Nephron progenitor cell (in vitro differentiated cells): ENCODE results near the gene C11orf16.

Experiments used
- DNase-seq: peaks from one replicate; pipeline ENCODE4 v3.0.0; 2021
- H3K27ac Mint-ChIP-seq: 2 replicates; pipeline ENCODE4 v1.8.0; 2021; ENCODE audit warnings: mild to moderate bottlenecking, moderate library complexity, mixed read lengths
- H3K27me3 Mint-ChIP-seq: 2 replicates; pipeline ENCODE4 v1.8.0; 2021; ENCODE audit warnings: mild to moderate bottlenecking, low read depth, mixed read lengths; ENCODE audit not compliant: poor library complexity
- H3K36me3 Mint-ChIP-seq: 2 replicates; pipeline ENCODE4 v1.8.0; 2021; ENCODE audit warnings: low read depth, mixed read lengths
- H3K4me1 Mint-ChIP-seq: 2 replicates; pipeline ENCODE4 v1.8.0; 2021; ENCODE audit warnings: mixed read lengths
- H3K4me3 Mint-ChIP-seq: 2 replicates; pipeline ENCODE4 v1.8.0; 2021; ENCODE audit warnings: mild to moderate bottlenecking, moderate library complexity, mixed read lengths
- H3K9me3 Mint-ChIP-seq: 2 replicates; pipeline ENCODE4 v1.8.0; 2021; ENCODE audit warnings: mild to moderate bottlenecking, moderate library complexity, mixed read lengths
- CTCF ChIP-seq: fragments of 200-600 bp; sonication (generic); IDR thresholded peaks from 2 replicates; pipeline ENCODE4 v1.5.0; 2021; ENCODE audit warnings: antibody characterized with exemption

C11orf16 gene

GRCh38 chr11:8930456-8931175 lies 2.1 kb downstream of the C11orf16 start:
- no peaks in the 10 kb centered on the region for H3K9me3 Mint-ChIP-seq
- peaks cover 39% of the 10 kb centered on the region for H3K4me1 Mint-ChIP-seq
- no peak for TF ChIP-seq CTCF
- DNase-seq, result no peak
- no peak overlapping the region for H3K4me3 Mint-ChIP-seq
- no peaks in the 10 kb centered on the region for H3K36me3 Mint-ChIP-seq
- no peaks in the 10 kb centered on the region for H3K27me3 Mint-ChIP-seq
- peak overlapping the region; percentile 6 for H3K27ac Mint-ChIP-seq

DNA sequence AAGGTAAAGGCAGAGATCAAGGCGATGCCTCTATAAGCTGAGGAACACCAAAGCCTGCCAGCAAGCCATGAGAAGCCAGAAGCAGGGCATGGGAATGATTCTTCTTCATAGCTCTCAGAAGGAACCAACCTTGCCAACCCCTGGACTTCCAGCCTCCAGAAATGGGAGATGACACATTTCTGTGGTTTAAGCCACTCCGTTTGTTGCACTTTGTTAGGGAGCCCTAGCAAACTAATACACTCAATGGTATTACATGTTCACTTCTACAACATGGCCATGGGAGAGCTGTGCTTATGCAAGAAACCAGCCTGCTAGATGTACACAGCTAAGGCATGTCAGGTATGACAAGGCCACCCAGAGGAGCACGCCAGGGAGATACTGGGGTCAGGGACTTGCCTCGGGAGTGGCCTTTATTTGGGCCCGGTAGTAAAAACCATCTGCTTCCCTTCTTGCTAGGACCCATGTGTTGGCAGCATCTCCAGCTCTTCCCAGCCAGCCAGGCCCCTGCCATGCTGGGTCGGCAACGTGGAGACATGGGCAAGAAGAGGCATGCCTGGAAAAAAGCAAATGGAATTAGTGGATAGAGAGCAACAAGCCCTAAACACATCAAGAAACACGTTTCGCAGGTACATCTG lies 3.6 kb downstream of the C11orf16 start:
- Mint-ChIP-seq H3K27me3 (no peaks in the 10 kb centered on the region), H3K27ac (no peak overlapping the region), H3K9me3 (no peaks in the 10 kb centered on the region), H3K4me3 (no peak overlapping the region), H3K36me3 (peaks cover 5% of the 10 kb centered on the region), H3K4me1 (peaks cover 31% of the 10 kb centered on the region)
- no peak for TF ChIP-seq CTCF
- DNase-seq, result no peak

GRCh38 chr11:8928205-8928604 lies 4.5 kb downstream of the C11orf16 start:
- DNase-seq, result no peak
- no peak overlapping the region for H3K27ac Mint-ChIP-seq
- peaks cover 22% of the 10 kb centered on the region for H3K4me1 Mint-ChIP-seq
- H3K4me3 Mint-ChIP-seq, result no peak overlapping the region
- no peaks in the 10 kb centered on the region for H3K9me3 Mint-ChIP-seq
- TF ChIP-seq CTCF, result no peak
- H3K27me3 Mint-ChIP-seq, result no peaks in the 10 kb centered on the region
- peaks cover 5% of the 10 kb centered on the region for H3K36me3 Mint-ChIP-seq

- Mint-ChIP-seq H3K27me3 (no peaks in the 10 kb centered on the region), H3K9me3 (no peaks in the 10 kb centered on the region), H3K4me3 (no peak overlapping the region), H3K4me1 (peaks cover 12% of the 10 kb centered on the region), H3K36me3 (peaks cover 13% of the 10 kb centered on the region), H3K27ac (no peak overlapping the region)
- DNase-seq, result no peak
- no peak for TF ChIP-seq CTCF
Observed at GRCh38 chr11:8927233-8927632, 5.5 kb downstream of the C11orf16 start.

DNA sequence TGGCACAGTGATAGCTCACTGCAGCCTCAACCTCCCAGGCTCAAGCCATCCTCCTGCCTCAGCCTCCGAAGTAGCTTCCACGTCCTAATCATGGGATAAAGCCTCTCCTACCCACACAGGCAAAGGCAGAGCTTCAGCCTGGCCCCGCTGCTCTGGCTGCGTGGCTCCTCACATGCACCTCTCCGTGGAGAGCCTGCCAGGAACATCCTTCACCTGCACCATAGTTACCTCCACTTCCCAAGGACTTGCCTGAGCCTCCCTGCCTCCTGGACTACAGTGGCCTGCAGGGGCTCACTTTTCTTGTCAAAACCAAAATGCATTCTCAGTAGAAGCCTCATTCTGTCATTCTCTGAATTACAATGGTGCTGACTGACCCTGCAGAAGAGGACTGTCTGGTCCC lies 6.5 kb downstream of the C11orf16 start:
- H3K9me3 Mint-ChIP-seq, result no peaks in the 10 kb centered on the region
- H3K4me1 Mint-ChIP-seq, result peaks cover 5% of the 10 kb centered on the region

More for the DNA sequence above, 6.5 kb downstream of the C11orf16 start:
- no peaks in the 10 kb centered on the region for H3K27me3 Mint-ChIP-seq
- DNase-seq, result no peak
- TF ChIP-seq CTCF, result no peak
- no peak overlapping the region for H3K27ac Mint-ChIP-seq
- H3K36me3 Mint-ChIP-seq, result peaks cover 22% of the 10 kb centered on the region
- no peak overlapping the region for H3K4me3 Mint-ChIP-seq
